GM18520 (cell line): ENCODE results near the gene SEMA3C.

Source experiments
- ATAC-seq: cut with Tn5 transposase; IDR thresholded peaks from one replicate; pipeline ENCODE4 v1.9.1; 2021; ENCODE audit not compliant: unreplicated experiment

SEMA3C gene

DNA sequence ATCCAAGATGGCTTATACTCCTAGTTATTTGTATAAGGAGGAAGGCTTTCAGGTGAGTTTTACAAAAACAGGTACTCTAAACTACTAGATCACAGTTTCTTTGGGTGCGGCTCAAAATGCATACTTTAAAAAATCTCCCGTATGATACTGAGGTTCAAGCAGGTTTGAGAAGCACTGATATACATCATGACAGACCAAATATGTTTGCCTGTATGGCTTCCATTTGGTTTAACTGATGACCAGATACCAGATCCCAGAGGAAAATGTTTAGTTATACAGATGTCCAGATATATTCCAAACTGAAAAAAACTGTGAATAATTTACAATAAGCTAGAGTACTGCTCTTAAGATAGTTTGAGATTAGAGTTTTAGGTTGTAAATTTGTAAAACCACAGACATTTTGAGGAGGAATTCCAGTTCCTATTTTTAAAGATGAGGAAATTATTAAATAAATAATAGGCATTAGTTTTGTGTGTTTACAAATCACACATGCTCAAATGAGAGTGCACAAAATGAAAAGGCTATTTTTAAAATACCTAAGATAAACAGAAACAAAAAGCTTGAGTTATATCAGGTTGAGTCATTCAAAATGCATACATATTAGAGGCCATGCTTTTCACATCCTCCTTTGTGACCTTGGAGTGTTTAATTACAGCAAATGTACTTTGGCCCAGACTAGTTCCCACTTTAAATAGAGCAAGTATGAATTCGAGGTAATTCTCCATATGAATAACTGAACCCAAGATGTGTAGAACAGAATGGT lies 60.5 kb downstream of the SEMA3C start:
- ATAC-seq = no peak

DNA sequence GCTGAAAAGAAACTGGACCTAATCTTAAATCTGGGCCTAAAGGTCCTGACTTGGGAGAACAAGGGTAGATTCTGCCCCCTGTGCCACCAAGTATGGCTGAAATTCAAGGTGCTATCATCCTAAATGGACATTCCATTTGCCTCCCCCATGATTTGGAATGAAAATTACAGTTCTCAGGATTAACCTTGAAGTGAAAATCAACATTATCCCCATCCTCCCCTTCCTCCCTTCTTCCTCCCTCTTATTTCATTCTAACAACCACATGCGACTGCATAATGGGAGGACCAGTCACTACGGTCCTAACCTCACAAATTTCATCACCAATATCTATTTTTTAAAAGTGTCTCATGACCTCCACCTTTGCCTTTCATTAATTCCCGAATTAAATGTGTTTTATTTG lies 62.1 kb downstream of the SEMA3C start:
- no peak for ATAC-seq

DNA sequence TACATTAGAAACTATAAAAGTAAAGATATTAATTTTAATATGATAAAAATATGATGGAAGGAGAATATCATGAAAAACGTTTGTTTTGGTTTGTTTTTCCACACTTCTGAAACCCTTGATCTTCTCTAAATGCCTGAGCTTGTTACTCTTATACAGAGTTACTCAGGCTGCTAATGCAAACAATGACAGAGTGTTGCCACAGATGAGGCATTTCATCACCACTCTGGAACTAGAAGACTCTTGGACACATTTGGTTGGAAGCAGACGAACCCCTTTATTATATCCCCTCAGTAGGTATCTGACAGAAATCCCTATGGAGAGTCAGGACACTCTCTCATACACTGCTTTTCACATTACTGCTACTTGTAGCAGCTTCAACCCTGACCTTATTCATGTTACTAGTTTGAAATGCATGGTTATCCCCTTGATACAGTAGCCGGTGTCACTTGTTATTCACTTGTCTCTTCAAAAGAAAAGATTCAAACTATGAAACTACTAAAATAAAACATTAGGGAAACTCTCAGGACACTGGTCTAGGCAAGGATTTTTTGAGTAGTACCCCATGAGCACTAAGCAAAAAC lies 66.9 kb downstream of the SEMA3C start:
- ATAC-seq = no peak

DNA sequence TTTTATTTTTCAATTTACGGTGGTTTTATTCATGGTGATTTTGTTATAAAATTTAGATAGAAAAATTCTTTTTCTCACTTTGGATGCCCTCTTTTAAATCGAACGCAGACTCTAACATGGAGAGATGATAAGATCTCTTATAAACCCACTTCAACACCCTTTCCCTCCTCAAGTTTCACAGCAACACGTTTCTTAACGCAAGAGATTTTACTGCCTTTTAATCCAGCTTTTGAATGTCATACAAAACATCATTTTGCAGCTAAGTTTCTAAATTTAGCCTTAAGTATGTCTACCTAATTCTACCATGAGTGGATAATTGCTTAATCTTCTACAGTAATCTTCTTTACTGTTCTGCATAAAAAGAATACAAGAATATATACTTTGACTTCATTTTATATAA lies 70.0 kb downstream of the SEMA3C start:
- ATAC-seq = no peak

GRCh38 chr7:80847895-80848294 lies 71.0 kb downstream of the SEMA3C start:
- no peak for ATAC-seq

GRCh38 chr7:80847027-80847426 lies 71.8 kb downstream of the SEMA3C start:
- ATAC-seq = no peak

DNA sequence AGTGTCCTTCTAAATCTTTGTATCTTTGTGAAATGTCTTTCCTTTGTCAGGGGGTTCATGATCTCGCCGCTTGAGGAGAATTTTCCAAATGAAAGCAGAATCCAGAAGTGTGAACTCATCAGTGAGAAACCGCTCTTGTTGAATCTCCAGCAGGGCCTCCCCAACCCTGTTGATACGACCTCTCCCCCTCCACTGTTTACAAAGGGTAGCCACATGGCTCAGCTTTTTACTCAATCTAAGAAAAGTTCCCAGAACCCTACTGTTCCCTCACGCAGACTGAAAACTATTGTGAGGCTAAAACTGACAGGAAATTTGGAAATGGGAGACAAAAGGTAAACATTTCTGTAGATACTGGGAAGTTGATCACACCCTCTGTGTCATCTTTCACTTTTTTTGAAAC lies 73.9 kb downstream of the SEMA3C start:
- no peak for ATAC-seq

DNA sequence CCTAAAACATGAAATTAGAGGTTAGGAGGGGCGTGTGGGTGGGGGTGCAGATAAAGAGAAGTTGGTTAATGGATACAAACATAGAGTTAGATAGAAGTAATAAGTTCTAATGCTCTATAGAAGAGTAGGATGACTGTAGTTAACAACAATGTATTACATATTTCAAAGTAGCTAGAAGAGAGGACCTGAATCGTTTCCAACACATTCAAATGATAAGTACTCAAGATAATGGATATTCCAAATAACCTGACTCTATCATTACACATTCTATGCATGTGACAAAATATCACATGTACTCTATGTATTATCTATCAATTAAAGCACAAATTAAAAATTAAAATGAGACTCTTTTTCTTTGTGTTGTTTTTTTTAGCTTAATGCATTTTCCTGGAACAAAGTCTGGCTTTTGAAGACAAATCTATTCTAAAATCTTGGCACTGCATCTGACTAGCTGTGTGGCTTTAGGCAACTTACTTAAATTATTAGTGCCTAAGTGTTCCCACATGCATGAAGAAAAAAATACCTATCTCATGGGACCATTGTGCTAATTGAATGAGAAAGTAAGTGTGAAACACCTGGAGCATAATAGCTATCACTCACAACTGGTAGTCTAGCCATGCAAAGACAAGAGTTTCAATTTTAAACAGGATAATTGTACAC lies 75.7 kb downstream of the SEMA3C start:
- ATAC-seq = no peak

GRCh38 chr7:80842022-80842790 lies 76.6 kb downstream of the SEMA3C start:
- no peak for ATAC-seq

- ATAC-seq = no peak
These were observed 77.4 kb downstream of the SEMA3C start for GRCh38 chr7:80841423-80841955.

DNA sequence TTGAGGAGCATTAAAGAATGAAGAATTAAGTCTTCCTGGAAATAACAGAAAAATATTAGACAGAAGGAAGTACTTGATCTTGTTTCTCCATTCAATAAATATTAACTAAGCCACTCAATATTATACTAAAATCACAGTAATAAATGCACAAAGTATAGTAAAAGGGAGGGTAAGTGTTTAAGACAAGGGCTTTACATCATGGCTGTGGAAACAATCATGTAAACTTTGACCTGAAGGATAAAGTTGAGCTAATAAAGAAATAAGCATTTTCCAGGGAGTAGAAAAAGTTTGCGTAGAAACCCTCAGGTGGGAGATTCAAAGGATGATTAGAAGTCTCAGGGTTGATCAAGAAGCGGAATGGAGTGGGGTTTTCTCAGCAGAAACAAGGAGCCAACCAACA lies 78.2 kb downstream of the SEMA3C start:
- no peak for ATAC-seq

- no peak for ATAC-seq
These were observed 79.0 kb downstream of the SEMA3C start for GRCh38 chr7:80839855-80840254.

- no peak for ATAC-seq
These were observed 80.2 kb downstream of the SEMA3C start for GRCh38 chr7:80838643-80839042.

GRCh38 chr7:80837345-80837744 lies 81.5 kb downstream of the SEMA3C start:
- no peak for ATAC-seq

DNA sequence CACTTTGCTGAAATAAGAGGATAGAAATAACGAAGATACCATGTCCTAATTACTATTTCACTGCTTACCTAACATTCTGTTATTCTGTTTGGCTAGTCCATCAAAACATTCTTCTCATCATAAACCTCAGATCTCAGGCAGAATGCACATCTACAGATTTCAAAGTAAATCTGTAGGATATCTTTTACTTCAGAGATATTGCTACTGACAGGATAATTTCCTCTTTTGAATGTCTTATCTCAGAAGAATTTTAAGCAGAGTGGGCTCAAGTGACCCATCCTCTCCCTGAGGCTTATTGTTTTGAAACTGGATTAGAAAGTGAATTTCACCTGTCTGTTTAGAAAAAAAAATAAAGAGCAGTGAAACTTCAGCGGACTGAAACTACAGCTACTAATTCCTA lies 83.6 kb downstream of the SEMA3C start:
- ATAC-seq = no peak

- no peak for ATAC-seq
These were observed 85.3 kb downstream of the SEMA3C start for GRCh38 chr7:80833289-80834268.

GRCh38 chr7:80832006-80832405 lies 86.8 kb downstream of the SEMA3C start:
- ATAC-seq = no peak

GRCh38 chr7:80830584-80831285 lies 88.1 kb downstream of the SEMA3C start:
- ATAC-seq = no peak

- no peak for ATAC-seq
These were observed 88.8 kb downstream of the SEMA3C start for GRCh38 chr7:80830010-80830409.

DNA sequence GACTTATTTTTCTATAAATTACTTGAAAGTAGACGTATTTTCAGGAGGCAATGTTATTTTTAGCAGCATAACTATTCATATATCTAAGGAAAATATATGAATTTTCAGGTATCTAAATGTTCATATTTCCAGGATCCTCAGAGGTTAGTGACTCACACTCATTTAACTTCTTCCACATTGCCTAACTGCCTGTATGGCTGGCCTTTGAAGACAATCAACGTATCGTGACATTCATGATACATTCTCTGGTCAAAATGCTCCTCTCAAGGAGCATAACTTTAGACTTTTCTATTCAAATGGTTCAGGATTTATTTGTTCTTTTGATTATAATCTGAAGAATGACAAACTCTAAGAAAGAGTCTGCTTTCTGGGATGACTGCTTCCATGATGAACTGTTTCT lies 89.3 kb downstream of the SEMA3C start:
- no peak for ATAC-seq
